ENCODE results near the gene GJB3. TPM values are rescaled to one million over a fixed set of nuclear protein-coding genes. Genes with fewer than 3 reads are reported as not detected.

GJB3 gene
- total RNA-seq, 3 donors from 2014 or later (not counting 1 experiment from before 2014, with no cell fraction given) = not detected

GRCh38 chr1:34753163-34753562, 27.9 kb upstream of the GJB3 start:
- Mint-ChIP-seq H3K27me3 (ENCODE audit: low read depth in 2 of 2) (peaks cover 2 to 6% of the 10 kb centered on the region in 2 donors), H3K27ac (no peak overlapping the region), H3K9me3 (no peaks in the 10 kb centered on the region), H3K4me1 (no peaks in the 10 kb centered on the region), H3K36me3 (no peaks in the 10 kb centered on the region), H3K4me3 (no peak overlapping the region)
- no peak for ATAC-seq
- H3K4me1 ChIP-seq (ENCODE audit: control insufficient read depth, insufficient read depth, low read length) = no peaks in the 10 kb centered on the region
- no peak overlapping the region for H3K27ac ChIP-seq (ENCODE audit: low read length)
- DNase-seq = no peak
- no peaks in the 10 kb centered on the region for H3K36me3 ChIP-seq (ENCODE audit: control insufficient read depth, insufficient read depth, low read length)
- no peaks in the 10 kb centered on the region for H3K9me3 ChIP-seq (ENCODE audit: control insufficient read depth, insufficient read depth, low read length)
- 90% methylated on average over 3 of the region's 3 CpGs for WGBS (ENCODE audit: insufficient coverage)
- intact Hi-C loops (cut with micrococcal nuclease) = no loop called here
- H3K4me3 ChIP-seq (ENCODE audit: low read length) = no peak overlapping the region
- TF ChIP-seq CTCF (IDR thresholded peaks at IDR 0.05) = no peak
- H3K27me3 ChIP-seq (ENCODE audit: control insufficient read depth, insufficient read depth, low read length) = no peaks in the 10 kb centered on the region

- intact Hi-C loops (cut with micrococcal nuclease) = no loop called here
- no peak within 1 kb of the TSS for H3K4me3 Mint-ChIP-seq
- TF ChIP-seq CTCF (IDR thresholded peaks at IDR 0.05) = no peak
- no peaks in the 10 kb centered on the region for H3K4me1 Mint-ChIP-seq
- peaks cover 0 to 6% of the 10 kb centered on the region in 2 donors for H3K27me3 Mint-ChIP-seq (ENCODE audit: low read depth in 2 of 2)
- no peak within 1 kb of the TSS for H3K4me3 ChIP-seq (ENCODE audit: low read length)
- H3K27ac Mint-ChIP-seq = no peak within 1 kb of the TSS
- H3K27me3 ChIP-seq (ENCODE audit: control insufficient read depth, insufficient read depth, low read length) = no peaks in the 10 kb centered on the region
- H3K36me3 Mint-ChIP-seq = no peaks in the 10 kb centered on the region
- 88% methylated on average over 10 of the region's 13 CpGs for WGBS (ENCODE audit: insufficient coverage)
- H3K27ac ChIP-seq (ENCODE audit: low read length) = no peak within 1 kb of the TSS
- H3K36me3 ChIP-seq (ENCODE audit: control insufficient read depth, insufficient read depth, low read length) = no peaks in the 10 kb centered on the region
- no peaks in the 10 kb centered on the region for H3K9me3 ChIP-seq (ENCODE audit: control insufficient read depth, insufficient read depth, low read length)
- DNase-seq (no peak), ATAC-seq (no peak)
- no peaks in the 10 kb centered on the region for H3K4me1 ChIP-seq (ENCODE audit: control insufficient read depth, insufficient read depth, low read length)
- no peaks in the 10 kb centered on the region for H3K9me3 Mint-ChIP-seq
Observed at GRCh38 chr1:34754964-34755637, 25.9 kb upstream of the GJB3 start, which contains the start of gene GJB5. TSS of gene GJB5 (plus strand) at chr1:34755047. CDS start at chr1:34757331, 2,284 bp downstream.

DNA sequence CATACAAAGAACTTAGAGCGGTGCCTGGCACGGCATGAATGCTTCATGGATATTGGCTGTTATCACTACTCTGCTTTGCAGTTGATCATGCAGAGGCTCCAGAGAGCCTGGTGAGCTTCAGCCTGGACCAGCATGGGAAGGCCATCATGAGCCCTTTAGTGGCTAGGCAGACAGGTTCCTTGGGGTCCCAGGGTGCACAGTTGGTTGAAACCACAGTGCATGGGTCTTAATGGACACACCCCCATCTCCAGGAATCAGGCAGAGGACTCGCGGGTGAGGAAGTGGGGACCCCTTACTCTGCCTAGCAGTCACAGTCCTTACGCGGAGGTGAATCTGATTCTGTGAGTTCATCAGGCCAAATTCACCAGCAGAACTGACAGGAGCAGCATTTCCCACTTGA, 25.1 kb upstream of the GJB3 start:
- Mint-ChIP-seq H3K4me1 (no peaks in the 10 kb centered on the region), H3K9me3 (no peaks in the 10 kb centered on the region), H3K27ac (no peak overlapping the region), H3K36me3 (no peaks in the 10 kb centered on the region), H3K27me3 (ENCODE audit: low read depth in 2 of 2) (peaks cover 0 to 6% of the 10 kb centered on the region in 2 donors), H3K4me3 (no peak overlapping the region)
- Histone ChIP-seq H3K36me3 (ENCODE audit: control insufficient read depth, insufficient read depth, low read length) (no peaks in the 10 kb centered on the region), H3K9me3 (ENCODE audit: control insufficient read depth, insufficient read depth, low read length) (no peaks in the 10 kb centered on the region), H3K4me1 (ENCODE audit: control insufficient read depth, insufficient read depth, low read length) (no peaks in the 10 kb centered on the region), H3K4me3 (ENCODE audit: low read length) (no peak overlapping the region), H3K27ac (ENCODE audit: low read length) (no peak overlapping the region), H3K27me3 (ENCODE audit: control insufficient read depth, insufficient read depth, low read length) (no peaks in the 10 kb centered on the region)
- intact Hi-C loops (cut with micrococcal nuclease) = no loop called here
- TF ChIP-seq CTCF (IDR thresholded peaks at IDR 0.05) = no peak
- ATAC-seq (no peak), DNase-seq (no peak)
- WGBS (ENCODE audit: insufficient coverage) = 89% methylated on average over 6 of the region's 6 CpGs

DNA sequence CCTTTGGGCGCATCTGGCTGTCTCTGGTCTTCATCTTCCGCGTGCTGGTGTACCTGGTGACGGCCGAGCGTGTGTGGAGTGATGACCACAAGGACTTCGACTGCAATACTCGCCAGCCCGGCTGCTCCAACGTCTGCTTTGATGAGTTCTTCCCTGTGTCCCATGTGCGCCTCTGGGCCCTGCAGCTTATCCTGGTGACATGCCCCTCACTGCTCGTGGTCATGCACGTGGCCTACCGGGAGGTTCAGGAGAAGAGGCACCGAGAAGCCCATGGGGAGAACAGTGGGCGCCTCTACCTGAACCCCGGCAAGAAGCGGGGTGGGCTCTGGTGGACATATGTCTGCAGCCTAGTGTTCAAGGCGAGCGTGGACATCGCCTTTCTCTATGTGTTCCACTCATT, 23.6 kb upstream of the GJB3 start:
- H3K27me3 Mint-ChIP-seq (ENCODE audit: low read depth in 2 of 2) = peaks cover 0 to 6% of the 10 kb centered on the region in 2 donors
- no peaks in the 10 kb centered on the region for H3K9me3 Mint-ChIP-seq
- no peaks in the 10 kb centered on the region for H3K9me3 ChIP-seq (ENCODE audit: control insufficient read depth, insufficient read depth, low read length)
- no peak for TF ChIP-seq CTCF (IDR thresholded peaks at IDR 0.05)
- H3K4me1 ChIP-seq (ENCODE audit: control insufficient read depth, insufficient read depth, low read length) = no peaks in the 10 kb centered on the region
- H3K36me3 Mint-ChIP-seq = no peaks in the 10 kb centered on the region
- ATAC-seq (no peak), DNase-seq (no peak)
- no peak overlapping the region for H3K27ac ChIP-seq (ENCODE audit: low read length)
- intact Hi-C loops (cut with micrococcal nuclease) = no loop called here
- no peaks in the 10 kb centered on the region for H3K36me3 ChIP-seq (ENCODE audit: control insufficient read depth, insufficient read depth, low read length)
- WGBS (ENCODE audit: insufficient coverage) = 89% methylated on average over 21 of the region's 21 CpGs
- no peaks in the 10 kb centered on the region for H3K4me1 Mint-ChIP-seq
- no peak overlapping the region for H3K27ac Mint-ChIP-seq
- H3K4me3 Mint-ChIP-seq = no peak overlapping the region
- H3K27me3 ChIP-seq (ENCODE audit: control insufficient read depth, insufficient read depth, low read length) = no peaks in the 10 kb centered on the region
- H3K4me3 ChIP-seq (ENCODE audit: low read length) = no peak overlapping the region
